Liver (tissue), 9 donors: ENCODE measurements around the gene CELF5. TPM values are rescaled to one million over a fixed set of nuclear protein-coding genes. Genes with fewer than 3 reads are reported as not detected.

Experiments used
- DNase-seq: peaks from one replicate; pipeline ENCODE4 v3.0.0-alpha.2; 2017; ENCODE audit warnings: low spot score
- H3K27ac ChIP-seq, 2 donors: one replicate each; pipeline ENCODE4 v1.7.0; 2013; ENCODE audit warnings: inconsistent platforms in 2 of 2, low read length in 2 of 2, control low read depth in 1 of 2, low read depth in 1 of 2, mild to moderate bottlenecking in 1 of 2
- H3K27me3 ChIP-seq, 4 donors: one replicate each; pipeline versions ENCODE4 v1.6.1 to v1.7.0; 2013; ENCODE audit warnings: low read length in 3 of 4, inconsistent platforms in 1 of 4, mild to moderate bottlenecking in 1 of 4, moderate library complexity in 1 of 4; ENCODE audit not compliant: control insufficient read depth in 4 of 4, insufficient read depth in 4 of 4
- H3K36me3 ChIP-seq, 4 donors: one replicate each; pipeline versions ENCODE4 v1.6.1 to v1.7.0; 2013; ENCODE audit warnings: low read length in 3 of 4, mild to moderate bottlenecking in 3 of 4, low read depth in 1 of 4, moderate library complexity in 1 of 4; ENCODE audit not compliant: control insufficient read depth in 4 of 4, insufficient read depth in 3 of 4
- H3K4me1 ChIP-seq, 4 donors: one replicate each; pipeline versions ENCODE4 v1.6.1 to v1.7.0; 2013; ENCODE audit warnings: low read length in 3 of 4, mild to moderate bottlenecking in 3 of 4, moderate library complexity in 1 of 4; ENCODE audit not compliant: control insufficient read depth in 4 of 4, insufficient read depth in 4 of 4
- H3K4me3 ChIP-seq, 3 donors: one replicate each; pipeline versions ENCODE4 v1.6.1 to v1.7.0; 2013; ENCODE audit warnings: low read length in 3 of 3, control low read depth in 1 of 3, low read depth in 1 of 3, mild to moderate bottlenecking in 1 of 3
- H3K9ac ChIP-seq, 2 donors: one replicate each; pipeline ENCODE4 v1.7.0; 2013; ENCODE audit warnings: low read length in 2 of 2, mild to moderate bottlenecking in 2 of 2, moderate library complexity in 2 of 2, control low read depth in 1 of 2, low read depth in 1 of 2
- H3K9me3 ChIP-seq, 4 donors: one replicate each; pipeline versions ENCODE4 v1.6.1 to v1.7.0; 2013; ENCODE audit warnings: low read length in 3 of 4; ENCODE audit not compliant: control insufficient read depth in 4 of 4
- ATF3 ChIP-seq: IDR thresholded peaks from 2 replicates; pipeline ENCODE4 v1.6.1; 2016; ENCODE audit warnings: antibody characterized with exemption
- CTCF ChIP-seq: fragments of 150-350 bp; IDR thresholded peaks from 2 replicates; pipeline ENCODE4 v1.5.1; 2017; ENCODE audit warnings: improper control_type of control experiment, low read depth, low read length; ENCODE audit not compliant: missing input control
- EGR1 ChIP-seq, 2 donors: IDR thresholded peaks; 2 replicates each; pipeline ENCODE4 v1.6.1; 2016 to 2018; ENCODE audit warnings: antibody characterized with exemption in 2 of 2, low read depth in 2 of 2
- FOXA1 ChIP-seq: IDR thresholded peaks from 2 replicates; pipeline ENCODE4 v1.6.1; 2016; ENCODE audit warnings: antibody characterized with exemption
- FOXA2 ChIP-seq: IDR thresholded peaks from 2 replicates; pipeline ENCODE4 v1.6.1; 2016; ENCODE audit warnings: antibody characterized with exemption
- GABPA ChIP-seq, 2 donors: IDR thresholded peaks in 1 of 2; conservative IDR thresholded peaks in 1 of 2; 2 replicates each; pipeline ENCODE4 v1.6.1; 2016; ENCODE audit warnings: antibody characterized with exemption in 2 of 2, mild to moderate bottlenecking in 1 of 2, moderate library complexity in 1 of 2
- HNF4A ChIP-seq, 2 donors: conservative IDR thresholded peaks; 2 replicates each; pipeline ENCODE4 v1.6.1; 2016; ENCODE audit warnings: antibody characterized with exemption in 2 of 2, mild to moderate bottlenecking in 2 of 2
- HNF4G ChIP-seq: IDR thresholded peaks from 2 replicates; pipeline ENCODE4 v1.6.1; 2016; ENCODE audit warnings: antibody characterized with exemption
- JUND ChIP-seq, 2 donors: IDR thresholded peaks; 2 replicates each; pipeline ENCODE4 v1.6.1; 2016; ENCODE audit warnings: antibody characterized with exemption in 2 of 2
- MAX ChIP-seq: IDR thresholded peaks from 2 replicates; pipeline ENCODE4 v1.6.1; 2016; ENCODE audit warnings: antibody characterized with exemption
- NR2F2 ChIP-seq: IDR thresholded peaks from 2 replicates; pipeline ENCODE4 v1.6.1; 2016; ENCODE audit warnings: antibody characterized with exemption
- RAD21 ChIP-seq, 2 donors: IDR thresholded peaks; 2 replicates each; pipeline ENCODE4 v1.6.1; 2016; ENCODE audit warnings: antibody characterized with exemption in 2 of 2, mild to moderate bottlenecking in 2 of 2
- REST ChIP-seq: IDR thresholded peaks from 2 replicates; pipeline ENCODE4 v1.6.1; 2016; ENCODE audit warnings: antibody characterized with exemption, mild to moderate bottlenecking
- RXRA ChIP-seq, 2 donors: IDR thresholded peaks; 2 replicates each; pipeline ENCODE4 v1.6.1; 2017 to 2018; ENCODE audit warnings: antibody characterized with exemption in 2 of 2, mild to moderate bottlenecking in 1 of 2
- SP1 ChIP-seq: IDR thresholded peaks from 2 replicates; pipeline ENCODE4 v1.6.1; 2018; ENCODE audit warnings: antibody characterized with exemption, mild to moderate bottlenecking
- TAF1 ChIP-seq: conservative IDR thresholded peaks from 2 replicates; pipeline ENCODE4 v1.6.1; 2016; ENCODE audit warnings: antibody characterized with exemption, mild to moderate bottlenecking
- YY1 ChIP-seq: IDR thresholded peaks from 2 replicates; pipeline ENCODE4 v1.6.1; 2016; ENCODE audit warnings: antibody characterized with exemption, mild to moderate bottlenecking
- ZBTB33 ChIP-seq: IDR thresholded peaks from 2 replicates; pipeline ENCODE4 v1.6.1; 2016; ENCODE audit warnings: antibody characterized with exemption
- WGBS: extraction: QIAGEN DNeasy Blood & Tissue Kit; methylation state at CpG from one replicate; pipeline ENCODE4 v1.1.7; 2013; 5-methylcytosine and 5-hydroxymethylcytosine counted together
- polyA plus RNA-seq, 2 donors: library from polyadenylated mRNA; stranded (reverse) in 1 of 2; unstranded in 1 of 2; fragments of 200-250 nt in 1 of 2; fragments of >200 nt in 1 of 2; fragmentation: Nextera tagmentation in 1 of 2; extraction: Ambion mirVana in 1 of 2; gene quantifications; one replicate each; pipeline versions ENCODE4 v1.2.1 to v1.2.3, GENCODE V29; 2013 to 2015
- total RNA-seq, 2 donors: library from RNA; depleted of rRNA; stranded (reverse); fragments of >200 nt; gene quantifications; one replicate each; pipeline ENCODE4 v1.2.3, GENCODE V29; 2014
- donor health status: healthy.
- donor health status: healthy.
- donor health status: healthy.
- donor health status: healthy.
- donor health status: healthy.

The CELF5 gene
- total and polyA plus RNA-seq, 4 donors = 0.06 to 0.50 (median 0.26) TPM

- WGBS = 91% methylated on average over 9 of the region's 9 CpGs
- Histone ChIP-seq H3K4me3 (no peak overlapping the region), H3K27ac (no peak overlapping the region), H3K9me3 (no peaks in the 10 kb centered on the region), H3K36me3 (no peaks in the 10 kb centered on the region), H3K4me1 (no peaks in the 10 kb centered on the region), H3K9ac (no peak overlapping the region), H3K27me3 (no peaks in the 10 kb centered on the region)
- DNase-seq = no peak
- no peak for TF ChIP-seq JUND (IDR thresholded peaks at IDR 0.05)
- TF ChIP-seq GABPA (IDR thresholded peaks at IDR 0.05 in 1 of 2, conservative IDR thresholded peaks at IDR 0.05 in 1 of 2) = no peak
These were observed 20.6 kb downstream of the CELF5 start for GRCh38 chr19:3245050-3245449.

- TF ChIP-seq FOXA2 (no peak), JUND (IDR thresholded peaks at IDR 0.05) (no peak), ZBTB33 (no peak), HNF4A (conservative IDR thresholded peaks at IDR 0.05) (no peak), GABPA (IDR thresholded peaks at IDR 0.05 in 1 of 2, conservative IDR thresholded peaks at IDR 0.05 in 1 of 2) (no peak), REST (no peak), SP1 (no peak), RAD21 (IDR thresholded peaks at IDR 0.05) (no peak), TAF1 (no peak), FOXA1 (no peak), MAX (no peak), RXRA (IDR thresholded peaks at IDR 0.05) (no peak), HNF4G (no peak), ATF3 (no peak), CTCF (no peak), NR2F2 (no peak), YY1 (no peak), EGR1 (IDR thresholded peaks at IDR 0.05; ENCODE audit: low read depth in 2 of 2) (no peak)
- DNase-seq = no peak
- no peaks in the 10 kb centered on the region for H3K4me1 ChIP-seq
- H3K9ac ChIP-seq = no peak overlapping the region
- no peak overlapping the region for H3K27ac ChIP-seq
- H3K27me3 ChIP-seq = no peaks in the 10 kb centered on the region
- no peak overlapping the region for H3K4me3 ChIP-seq
- H3K9me3 ChIP-seq = peaks cover 3 to 12% (median 6%) of the 10 kb centered on the region in 4 donors
- 47% methylated on average over 14 of the region's 14 CpGs for WGBS
- H3K36me3 ChIP-seq = no peaks in the 10 kb centered on the region
These were observed 24.4 kb downstream of the CELF5 start for GRCh38 chr19:3248728-3249326.
